Panc1 (cell line): ENCODE measurements around the gene CYP26C1. TPM values are rescaled to one million over a fixed set of nuclear protein-coding genes. Genes with fewer than 3 reads are reported as not detected.
A peak's percentile ranks its signal among the peaks of the same experiment; 100 is the strongest.

Source experiments
- ATAC-seq: fragments of 200-7000 bp; cut with Tn5 transposase; 2 replicates; pipeline ENCODE4 v1.9.1; 2020; ENCODE audit warnings: mild to moderate bottlenecking, moderate library complexity
- BruUV-seq: library from RNA; stranded (reverse); fragments of 400-500 nt; replicated peaks from 2 replicates; lab custom pipeline; 2021; lab: Mats Ljungman, UMichigan
- CTCF ChIA-PET: fragments of 300-600 bp; sonication (Branson Sonifier 250); formaldehyde crosslinking; loops from one replicate; lab custom pipeline; 2022; ENCODE audit warnings: antibody characterized with exemption; lab: Charles Lee
- POLR2A ChIA-PET: fragments of 300-600 bp; sonication (Branson Sonifier 250); formaldehyde crosslinking; loops from one replicate; lab custom pipeline; 2022; ENCODE audit warnings: antibody characterized with exemption; lab: Charles Lee
- DNase-seq: peaks from one replicate; pipeline ENCODE4 v3.0.0-alpha.2; 2010; ENCODE audit warnings: low read depth, low spot score
- H3K27ac ChIP-seq: 2 replicates; pipeline ENCODE4 v1.5.1; 2011; ENCODE audit warnings: mild to moderate bottlenecking, low read length, inconsistent platforms
- H3K27me3 ChIP-seq: fragments of 200-500 bp; sonication (Bioruptor generic); 2 replicates; pipeline ENCODE4 v1.6.0; 2014; ENCODE audit warnings: low read length, inconsistent platforms; ENCODE audit not compliant: control insufficient read depth, insufficient read depth
- H3K36me3 ChIP-seq: fragments of 200-500 bp; sonication (Bioruptor generic); 2 replicates; pipeline ENCODE4 v1.5.1; 2014; ENCODE audit warnings: inconsistent platforms, mild to moderate bottlenecking, low read length, moderate library complexity; ENCODE audit not compliant: control insufficient read depth, insufficient read depth
- H3K4me1 ChIP-seq: 2 replicates; pipeline ENCODE4 v1.5.1; 2011; ENCODE audit warnings: inconsistent platforms, mild to moderate bottlenecking, low read length, moderate library complexity; ENCODE audit not compliant: control insufficient read depth, insufficient read depth
- H3K4me3 ChIP-seq, 2 experiments: 2 replicates each; pipeline ENCODE4 v1.5.1; 2011 to 2012; ENCODE audit warnings: low read depth in 2 of 2, low read length in 2 of 2, mild to moderate bottlenecking in 2 of 2, inconsistent platforms in 1 of 2, moderate library complexity in 1 of 2
- H3K9me3 ChIP-seq: fragments of 200-500 bp; sonication (Bioruptor generic); 2 replicates; pipeline ENCODE4 v1.5.1; 2014; ENCODE audit warnings: low read depth, mild to moderate bottlenecking, inconsistent platforms, low read length, moderate library complexity; ENCODE audit not compliant: control insufficient read depth, insufficient read depth
- CTCF ChIP-seq: fragments of 450-650 bp; IDR thresholded peaks from 2 replicates; pipeline ENCODE4 v1.5.1; 2017; ENCODE audit warnings: mild to moderate bottlenecking
- POLR2AphosphoS5 ChIP-seq: IDR thresholded peaks from 2 replicates; pipeline ENCODE4 v1.6.1; 2012; ENCODE audit warnings: mild to moderate bottlenecking, low read depth, low read length, moderate library complexity
- SIN3A ChIP-seq: IDR thresholded peaks from 2 replicates; pipeline ENCODE4 v1.6.1; 2012; ENCODE audit warnings: low read depth, mild to moderate bottlenecking, low read length, moderate library complexity, borderline replicate concordance; ENCODE audit not compliant: insufficient read depth
- TCF7L2 ChIP-seq: IDR thresholded peaks from 2 replicates; pipeline ENCODE4 v1.6.1; 2011; ENCODE audit warnings: mild to moderate bottlenecking, low read depth, low read length, inconsistent platforms
- in situ Hi-C: cut with HindIII; loops from 2 replicates; pipeline ENCODE4 v1.10.0; 2016; ENCODE audit warnings: low sequenced_read_pairs, low pct_unique_long_range_greater_than_20kb
- intact Hi-C: fragments of 100-400 bp; cut with micrococcal nuclease; formaldehyde crosslinking; loops from one replicate; pipeline ENCODE4 v1.10.0; 2022; ENCODE audit not compliant: unreplicated experiment
- total RNA-seq: library from RNA; stranded (reverse); gene quantifications from one replicate; pipeline ENCODE4 v1.2.1, GENCODE V29; 2021; ENCODE audit not compliant: unreplicated experiment
- TF ChIP-seq, protein P1 (sequence below), 2 experiments: IDR thresholded peaks; 2 replicates each; pipeline ENCODE4 v1.6.1; 2011 to 2012; ENCODE audit warnings: low read depth in 2 of 2, control low read depth in 1 of 2, low read length in 1 of 2, mild to moderate bottlenecking in 1 of 2, moderate library complexity in 1 of 2; ENCODE audit not compliant: insufficient read depth in 1 of 2

The CYP26C1 gene
- total RNA-seq, 1 experiment from 2014 or later, result 1.1 TPM

DNA sequence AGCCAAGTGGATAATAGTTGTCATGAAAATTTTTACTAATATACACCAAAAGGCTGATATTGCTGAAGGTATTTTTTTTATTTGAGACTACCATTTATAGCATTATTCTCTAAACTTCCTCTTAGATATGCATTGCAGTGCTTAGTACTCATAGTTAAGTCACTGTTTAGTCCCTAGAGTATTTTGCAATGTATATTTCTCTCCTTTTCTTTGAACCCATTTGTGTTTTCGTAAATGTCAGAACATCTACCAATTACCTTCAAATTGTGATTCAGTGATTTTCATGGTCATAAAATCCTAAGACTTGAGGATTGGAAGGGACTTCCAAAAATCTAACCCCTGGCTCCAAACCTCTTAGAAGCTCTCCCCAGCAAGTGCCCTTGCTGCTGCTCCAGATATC is 21.5 kb upstream of the CYP26C1 start:
- in situ Hi-C loops, result no loop called here
- Histone ChIP-seq H3K27ac (no peak overlapping the region), H3K27me3 (no peaks in the 10 kb centered on the region), H3K36me3 (no peaks in the 10 kb centered on the region), H3K4me3 (no peak overlapping the region), H3K4me1 (no peaks in the 10 kb centered on the region), H3K9me3 (no peaks in the 10 kb centered on the region)
- no peak for DNase-seq
- TF ChIP-seq POLR2AphosphoS5 (no peak), SIN3A (no peak)
- no TSS peak for BruUV-seq
- POLR2A ChIA-PET, result no interaction called here
- CTCF ChIA-PET, result interaction anchor here (0.6 kb wide), 2 partner anchors 33 to 225 kb away, joined by 4 read pairs; no protein-coding TSS in a partner anchor
- intact Hi-C loops, result no loop called here
- no peak for ATAC-seq

DNA sequence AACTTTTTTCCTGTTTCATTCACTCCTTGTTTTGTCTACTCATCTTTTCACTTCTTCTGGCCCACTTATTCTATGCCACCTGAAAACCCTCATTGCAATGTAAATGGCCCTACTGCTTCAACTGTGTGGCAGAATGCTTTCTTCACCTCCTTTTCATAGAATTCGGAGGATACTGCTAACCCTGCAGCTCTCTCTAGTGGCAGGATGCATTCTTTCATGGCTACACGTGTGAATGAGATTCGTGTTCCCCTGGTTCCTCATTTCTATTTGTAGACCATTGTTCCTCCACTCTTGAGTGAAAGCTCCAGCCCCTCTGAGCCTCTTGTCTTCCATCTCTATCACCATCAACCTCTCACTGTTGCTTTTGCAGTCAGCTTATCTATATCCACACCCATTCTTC is 20.9 kb upstream of the CYP26C1 start:
- intact Hi-C loops, result no loop called here
- DNase-seq, result no peak
- peak; percentile 81 for ATAC-seq
- no peak for TF ChIP-seq TCF7L2
- TF ChIP-seq CTCF, result peak; percentile 74
- Histone ChIP-seq H3K4me1 (no peaks in the 10 kb centered on the region), H3K9me3 (no peaks in the 10 kb centered on the region), H3K4me3 (no peak overlapping the region), H3K27ac (no peak overlapping the region), H3K27me3 (no peaks in the 10 kb centered on the region), H3K36me3 (no peaks in the 10 kb centered on the region)
- in situ Hi-C loops, result no loop called here
- CTCF ChIA-PET, result interaction anchor here (0.5 to 0.6 kb wide), 2 partner anchors 26 to 198 kb away, joined by 3 to 4 read pairs; no protein-coding TSS in a partner anchor
- POLR2A ChIA-PET, result no interaction called here
- BruUV-seq, result no TSS peak

DNA sequence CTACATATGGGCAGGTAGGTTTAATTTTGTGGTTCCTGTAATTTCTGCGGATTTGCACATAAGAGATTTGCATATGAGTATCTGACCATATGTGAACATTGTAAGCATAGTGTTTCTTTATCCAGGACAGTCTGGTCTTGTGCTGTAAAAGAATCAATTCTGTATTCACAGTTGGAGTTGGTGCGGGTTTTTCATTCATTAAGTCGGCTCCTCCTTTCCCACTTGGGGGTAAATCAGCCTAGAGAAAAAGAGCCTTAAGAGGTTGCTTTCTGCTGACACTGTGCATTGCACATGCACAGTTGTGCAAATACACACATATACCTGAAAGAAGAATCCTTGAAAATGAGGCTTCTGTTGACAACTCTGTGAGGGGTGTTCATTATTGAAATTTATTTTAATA is 6.1 kb upstream of the CYP26C1 start:
- ATAC-seq (no peak), DNase-seq (no peak)
- no peak overlapping the region for H3K27ac ChIP-seq
- H3K4me3 ChIP-seq, result no peak overlapping the region
- intact Hi-C loops (no loop called here), in situ Hi-C loops (no loop called here)
- no peaks in the 10 kb centered on the region for H3K9me3 ChIP-seq
- TF ChIP-seq TCF7L2 (no peak), POLR2AphosphoS5 (no peak), SIN3A (no peak), CTCF (no peak)
- TF ChIP-seq, protein P1, sequence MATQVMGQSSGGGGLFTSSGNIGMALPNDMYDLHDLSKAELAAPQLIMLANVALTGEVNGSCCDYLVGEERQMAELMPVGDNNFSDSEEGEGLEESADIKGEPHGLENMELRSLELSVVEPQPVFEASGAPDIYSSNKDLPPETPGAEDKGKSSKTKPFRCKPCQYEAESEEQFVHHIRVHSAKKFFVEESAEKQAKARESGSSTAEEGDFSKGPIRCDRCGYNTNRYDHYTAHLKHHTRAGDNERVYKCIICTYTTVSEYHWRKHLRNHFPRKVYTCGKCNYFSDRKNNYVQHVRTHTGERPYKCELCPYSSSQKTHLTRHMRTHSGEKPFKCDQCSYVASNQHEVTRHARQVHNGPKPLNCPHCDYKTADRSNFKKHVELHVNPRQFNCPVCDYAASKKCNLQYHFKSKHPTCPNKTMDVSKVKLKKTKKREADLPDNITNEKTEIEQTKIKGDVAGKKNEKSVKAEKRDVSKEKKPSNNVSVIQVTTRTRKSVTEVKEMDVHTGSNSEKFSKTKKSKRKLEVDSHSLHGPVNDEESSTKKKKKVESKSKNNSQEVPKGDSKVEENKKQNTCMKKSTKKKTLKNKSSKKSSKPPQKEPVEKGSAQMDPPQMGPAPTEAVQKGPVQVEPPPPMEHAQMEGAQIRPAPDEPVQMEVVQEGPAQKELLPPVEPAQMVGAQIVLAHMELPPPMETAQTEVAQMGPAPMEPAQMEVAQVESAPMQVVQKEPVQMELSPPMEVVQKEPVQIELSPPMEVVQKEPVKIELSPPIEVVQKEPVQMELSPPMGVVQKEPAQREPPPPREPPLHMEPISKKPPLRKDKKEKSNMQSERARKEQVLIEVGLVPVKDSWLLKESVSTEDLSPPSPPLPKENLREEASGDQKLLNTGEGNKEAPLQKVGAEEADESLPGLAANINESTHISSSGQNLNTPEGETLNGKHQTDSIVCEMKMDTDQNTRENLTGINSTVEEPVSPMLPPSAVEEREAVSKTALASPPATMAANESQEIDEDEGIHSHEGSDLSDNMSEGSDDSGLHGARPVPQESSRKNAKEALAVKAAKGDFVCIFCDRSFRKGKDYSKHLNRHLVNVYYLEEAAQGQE (IDR thresholded peaks at IDR 0.05; ENCODE audit: insufficient read depth in 1 of 2, low read depth in 2 of 2, low read length in 1 of 2), result no peak
- no peaks in the 10 kb centered on the region for H3K4me1 ChIP-seq
- ChIA-PET CTCF (no interaction called here), POLR2A (no interaction called here)
- BruUV-seq, result no TSS peak
- H3K36me3 ChIP-seq, result 0 out of 2 replicates have a peak, but pooled peaks cover 2% of the 10 kb centered on the region
- H3K27me3 ChIP-seq, result no peaks in the 10 kb centered on the region
